Ascending aorta (tissue), 2 donors: ENCODE measurements around the gene AKAP13. TPM values are rescaled to one million over a fixed set of nuclear protein-coding genes. Genes with fewer than 3 reads are reported as not detected.
A peak's percentile ranks its signal among the peaks of the same experiment; 100 is the strongest.

Source experiments
- DNase-seq, 2 donors: peaks; one replicate each; pipeline ENCODE4 v3.0.0-alpha.2; 2019; ENCODE audit warnings: low spot score in 2 of 2
- H3K27ac ChIP-seq, 2 donors: fragments of 200-600 bp; sonication (generic); one replicate each; pipeline ENCODE4 v1.5.1; 2016 to 2017; ENCODE audit warnings: mild to moderate bottlenecking in 1 of 2
- H3K27me3 ChIP-seq: fragments of 200-600 bp; sonication (generic); one replicate; pipeline ENCODE4 v1.5.1; 2017
- H3K36me3 ChIP-seq, 2 donors: fragments of 200-600 bp; sonication (generic); one replicate each; pipeline ENCODE4 v1.5.1; 2016
- H3K4me1 ChIP-seq, 2 donors: fragments of 200-600 bp; sonication (generic); one replicate each; pipeline ENCODE4 v1.5.1; 2016 to 2017; ENCODE audit warnings: mild to moderate bottlenecking in 1 of 2
- H3K4me3 ChIP-seq, 2 donors: fragments of 200-600 bp; sonication (generic); one replicate each; pipeline ENCODE4 v1.5.1; 2016 to 2017; ENCODE audit warnings: mild to moderate bottlenecking in 1 of 2
- H3K9me3 ChIP-seq, 2 donors: fragments of 200-600 bp; sonication (generic); one replicate each; pipeline ENCODE4 v1.5.1; 2016
- intact Hi-C: fragments of 100-400 bp; cut with DNase I; formaldehyde crosslinking; loops from one replicate; pipeline ENCODE4 v1.15.1; 2023
- total RNA-seq: library from RNA; depleted of rRNA; stranded (reverse); fragments of >200 nt; gene quantifications from one replicate; pipeline ENCODE4 v1.1.0, GENCODE V29; 2016
- TF ChIP-seq, protein P1 (sequence below), 3 experiments: fragments of 200-600 bp in 2 of 3; fragments of 450-650 bp in 1 of 3; sonication (generic) in 2 of 3; IDR thresholded peaks; one replicate each; pipeline ENCODE4 v1.5.1; 2016 to 2019; ENCODE audit warnings: antibody characterized with exemption in 3 of 3, mild to moderate bottlenecking in 1 of 3, moderate library complexity in 1 of 3

Gene AKAP13
- total RNA-seq, 1 donor from 2014 or later, result 74.3 TPM

GRCh38 chr15:85606738-85607137 is 226.3 kb downstream of the AKAP13 start:
- intact Hi-C loops, result loop anchor here (2.0 kb wide), 1 partner anchor 14 kb away; no protein-coding TSS in a partner anchor
- Histone ChIP-seq H3K9me3 (no peaks in the 10 kb centered on the region), H3K27ac (peak overlapping the region; percentile 69 to 82), H3K36me3 (no peaks in the 10 kb centered on the region), H3K27me3 (no peaks in the 10 kb centered on the region), H3K4me3 (no peak overlapping the region), H3K4me1 (peaks cover 8 to 22% of the 10 kb centered on the region in 2 donors)
- TF ChIP-seq, protein P1, sequence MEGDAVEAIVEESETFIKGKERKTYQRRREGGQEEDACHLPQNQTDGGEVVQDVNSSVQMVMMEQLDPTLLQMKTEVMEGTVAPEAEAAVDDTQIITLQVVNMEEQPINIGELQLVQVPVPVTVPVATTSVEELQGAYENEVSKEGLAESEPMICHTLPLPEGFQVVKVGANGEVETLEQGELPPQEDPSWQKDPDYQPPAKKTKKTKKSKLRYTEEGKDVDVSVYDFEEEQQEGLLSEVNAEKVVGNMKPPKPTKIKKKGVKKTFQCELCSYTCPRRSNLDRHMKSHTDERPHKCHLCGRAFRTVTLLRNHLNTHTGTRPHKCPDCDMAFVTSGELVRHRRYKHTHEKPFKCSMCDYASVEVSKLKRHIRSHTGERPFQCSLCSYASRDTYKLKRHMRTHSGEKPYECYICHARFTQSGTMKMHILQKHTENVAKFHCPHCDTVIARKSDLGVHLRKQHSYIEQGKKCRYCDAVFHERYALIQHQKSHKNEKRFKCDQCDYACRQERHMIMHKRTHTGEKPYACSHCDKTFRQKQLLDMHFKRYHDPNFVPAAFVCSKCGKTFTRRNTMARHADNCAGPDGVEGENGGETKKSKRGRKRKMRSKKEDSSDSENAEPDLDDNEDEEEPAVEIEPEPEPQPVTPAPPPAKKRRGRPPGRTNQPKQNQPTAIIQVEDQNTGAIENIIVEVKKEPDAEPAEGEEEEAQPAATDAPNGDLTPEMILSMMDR (IDR thresholded peaks at IDR 0.05), result no peak
- DNase-seq, result no peak

GRCh38 chr15:85607141-85607806 is 226.9 kb downstream of the AKAP13 start:
- H3K4me1 ChIP-seq, result peaks cover 8 to 22% of the 10 kb centered on the region in 2 donors
- no peaks in the 10 kb centered on the region for H3K9me3 ChIP-seq
- no peaks in the 10 kb centered on the region for H3K36me3 ChIP-seq
- no peak for DNase-seq
- TF ChIP-seq, protein P1 (IDR thresholded peaks at IDR 0.05), result no peak
- H3K4me3 ChIP-seq, result peak overlapping the region in 1 of 2 donors; percentile 37
- H3K27ac ChIP-seq, result peak overlapping the region; percentile 69 to 82
- H3K27me3 ChIP-seq, result no peaks in the 10 kb centered on the region
- intact Hi-C loops, result loop anchor here (2.0 kb wide), 1 partner anchor 14 kb away; no protein-coding TSS in a partner anchor

GRCh38 chr15:85607842-85608241 is 227.4 kb downstream of the AKAP13 start:
- Histone ChIP-seq H3K4me1 (peaks cover 8 to 22% of the 10 kb centered on the region in 2 donors), H3K9me3 (no peaks in the 10 kb centered on the region), H3K27me3 (no peaks in the 10 kb centered on the region), H3K27ac (peak overlapping the region; percentile 69 to 82), H3K4me3 (peak overlapping the region in 1 of 2 donors; percentile 37), H3K36me3 (no peaks in the 10 kb centered on the region)
- DNase-seq, result peak in 1 of 2 donors; percentile 83
- intact Hi-C loops, result loop anchor here (2.0 kb wide), 1 partner anchor 15 kb away; no protein-coding TSS in a partner anchor
- TF ChIP-seq, protein P1 (IDR thresholded peaks at IDR 0.05), result no peak

DNA sequence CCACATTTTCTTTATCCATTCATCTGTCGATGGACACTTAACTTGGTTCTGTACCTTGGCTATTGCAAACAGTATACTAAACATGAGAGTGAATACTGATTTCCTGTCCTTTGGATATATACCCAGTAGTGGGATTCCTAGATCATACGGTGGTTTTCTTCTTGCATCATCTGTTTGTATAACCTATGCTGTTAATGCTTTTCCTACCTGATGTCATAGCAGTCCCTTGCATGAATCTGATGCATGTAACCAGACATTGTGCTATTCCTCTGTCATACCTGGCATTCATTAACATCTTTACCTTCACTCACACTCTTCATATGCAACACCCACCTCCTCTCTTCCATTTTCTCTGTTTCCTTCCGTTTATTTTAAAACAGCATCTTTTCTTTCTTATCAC is 229.1 kb downstream of the AKAP13 start:
- DNase-seq, result no peak
- Histone ChIP-seq H3K27ac (peak overlapping the region; percentile 69 to 82), H3K4me1 (peaks cover 8 to 25% of the 10 kb centered on the region in 2 donors), H3K9me3 (no peaks in the 10 kb centered on the region), H3K4me3 (no peak overlapping the region), H3K36me3 (no peaks in the 10 kb centered on the region), H3K27me3 (no peaks in the 10 kb centered on the region)
- intact Hi-C loops, result no loop called here
- TF ChIP-seq, protein P1 (IDR thresholded peaks at IDR 0.05), result no peak

- Histone ChIP-seq H3K27ac (no peak overlapping the region), H3K9me3 (no peaks in the 10 kb centered on the region), H3K36me3 (no peaks in the 10 kb centered on the region), H3K4me3 (no peak overlapping the region), H3K27me3 (no peaks in the 10 kb centered on the region), H3K4me1 (peaks cover 10 to 28% of the 10 kb centered on the region in 2 donors)
- DNase-seq, result no peak
- intact Hi-C loops, result no loop called here
- TF ChIP-seq, protein P1 (IDR thresholded peaks at IDR 0.05), result no peak
These were observed 231.0 kb downstream of the AKAP13 start for GRCh38 chr15:85611361-85611760.
